Stimulated activated CD8-positive, alpha-beta memory T cell treated with anti-CD3 and anti-CD28 coated beads, Interleukin-12 subunit alpha, Interleukin-12 subunit beta, amount 100 ng/mL, for 24 hours (primary cell): ENCODE measurements around the gene GJB4.
"Not testable (repeated sequence)": the region's sequence is repeated elsewhere in the genome, so short reads cannot be mapped to it uniquely, and the experiment has no call there.

Source experiments
- DNase-seq: peaks from one replicate; pipeline ENCODE4 v3.0.0-alpha.2; 2020; ENCODE audit errors: extremely low read depth

GJB4 gene

DNA sequence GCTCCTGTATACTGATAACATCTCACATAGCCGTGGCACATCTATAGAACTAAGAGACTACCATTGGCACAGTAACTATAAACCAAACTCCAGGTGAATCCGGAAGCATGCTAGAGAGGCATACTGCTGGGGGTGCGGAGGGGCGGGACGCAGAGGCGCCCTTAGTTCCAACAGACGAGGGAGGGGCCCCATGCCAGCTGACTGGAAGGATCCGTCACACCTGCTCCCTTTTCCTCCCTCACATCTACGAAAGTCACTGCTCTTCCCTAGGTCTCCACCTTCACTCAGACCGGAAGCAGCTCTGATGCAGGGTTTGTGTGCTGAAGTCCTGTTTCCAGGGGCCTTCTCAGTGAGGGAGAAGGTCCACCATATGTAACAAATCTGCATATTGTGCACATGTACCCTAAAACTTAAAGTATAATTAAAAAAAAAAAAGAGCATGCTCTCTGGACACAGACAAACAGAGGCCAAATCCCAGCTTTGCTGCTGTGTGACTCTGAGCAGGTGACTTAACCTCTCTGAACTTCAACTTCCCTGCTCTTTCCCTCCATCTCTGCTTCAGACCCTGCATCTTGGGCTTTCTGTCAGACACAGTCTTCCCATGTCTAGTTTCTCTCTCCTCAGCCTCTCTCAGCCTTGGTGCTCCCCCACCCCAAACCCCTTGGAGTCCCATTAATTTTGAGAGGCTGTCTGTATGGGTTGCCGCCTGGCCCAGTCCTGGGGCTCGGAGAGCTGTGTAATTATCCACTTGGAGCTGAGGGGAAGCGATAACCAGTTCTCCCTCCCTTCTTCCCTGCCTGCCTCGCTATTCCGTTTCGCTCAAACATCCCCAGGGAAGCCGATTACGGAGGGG, 12.5 kb upstream of the GJB4 start:
- DNase-seq = no peak

- no peak for DNase-seq
These were observed 11.9 kb upstream of the GJB4 start for GRCh38 chr1:34747638-34747941.

GRCh38 chr1:34749992-34750391, 9.5 kb upstream of the GJB4 start:
- DNase-seq = no peak

DNA sequence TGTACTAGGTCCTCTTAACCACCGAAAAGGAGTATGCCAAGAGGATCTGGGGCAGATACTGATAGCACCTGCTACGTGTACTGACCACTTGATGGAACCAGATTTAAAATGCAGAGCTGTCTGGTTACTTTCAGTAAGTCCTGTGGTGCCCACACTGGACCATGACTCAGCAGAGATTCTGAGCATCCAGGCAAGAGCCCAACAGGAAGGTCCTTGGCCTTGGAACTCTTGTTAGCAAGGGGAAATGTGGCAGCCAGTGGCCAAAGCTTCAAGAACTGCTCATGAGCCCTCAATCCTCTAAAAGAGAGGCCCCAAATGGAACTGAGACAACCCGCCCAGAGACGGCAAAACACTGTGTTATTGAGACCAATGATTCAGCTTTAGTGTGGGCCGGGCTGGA, 8.9 kb upstream of the GJB4 start:
- no peak for DNase-seq

DNA sequence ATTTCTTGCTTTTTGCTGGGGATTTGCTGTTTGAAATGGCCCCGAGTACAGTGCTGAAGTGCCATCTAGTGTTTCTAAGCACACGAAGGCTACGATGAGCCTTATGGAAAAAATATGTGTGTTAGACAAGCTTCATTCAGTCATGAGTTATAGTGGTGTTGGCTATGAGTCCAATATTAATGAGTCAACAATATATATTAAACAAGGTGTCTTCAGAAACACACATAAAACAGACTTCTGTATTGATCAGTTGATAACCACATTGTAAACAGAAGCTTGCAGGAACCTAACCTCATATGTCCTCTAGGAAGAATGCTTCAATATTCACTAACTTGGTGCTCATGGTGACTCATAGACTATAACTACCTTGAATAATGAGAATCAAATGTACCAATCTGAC, 6.4 kb upstream of the GJB4 start:
- no peak for DNase-seq

DNA sequence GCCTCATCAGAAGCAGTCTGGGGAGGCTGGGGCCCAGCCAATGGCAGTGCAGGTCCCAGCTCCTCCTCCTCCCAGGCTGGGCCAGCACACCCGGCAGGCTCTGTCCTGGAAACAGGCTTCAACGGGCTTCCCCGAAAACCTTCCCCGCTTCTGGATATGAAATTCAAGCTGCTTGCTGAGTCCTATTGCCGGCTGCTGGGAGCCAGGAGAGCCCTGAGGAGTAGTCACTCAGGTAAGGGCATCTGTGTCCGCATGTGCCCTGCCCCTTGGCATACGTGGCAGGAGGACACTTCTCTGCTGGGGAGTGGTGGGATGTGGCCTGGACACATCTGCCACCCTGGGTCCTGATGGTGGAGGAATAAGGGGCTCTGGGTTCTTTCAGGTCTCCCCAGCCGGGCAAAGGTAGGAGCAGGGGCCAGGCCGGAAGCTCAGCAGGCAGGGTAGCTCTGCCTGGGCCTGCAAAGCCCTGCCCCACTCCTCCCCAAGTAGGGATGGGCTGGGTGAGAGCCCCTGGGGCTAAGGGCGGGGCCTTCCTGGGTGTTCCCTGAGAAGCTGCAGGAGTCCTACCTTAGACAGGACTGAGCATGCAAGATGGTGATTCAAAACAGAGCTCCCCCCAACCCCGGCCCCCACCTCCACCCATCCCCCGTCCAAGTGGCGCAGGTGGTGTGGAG, 4.4 kb upstream of the GJB4 start, which contains the start of gene GJB5:
GJB5 (plus strand) TSS at position 84 of the 674 bp plus-strand sequence. CDS start 2,284 bp downstream, outside the sequence.
- DNase-seq = no peak

DNA sequence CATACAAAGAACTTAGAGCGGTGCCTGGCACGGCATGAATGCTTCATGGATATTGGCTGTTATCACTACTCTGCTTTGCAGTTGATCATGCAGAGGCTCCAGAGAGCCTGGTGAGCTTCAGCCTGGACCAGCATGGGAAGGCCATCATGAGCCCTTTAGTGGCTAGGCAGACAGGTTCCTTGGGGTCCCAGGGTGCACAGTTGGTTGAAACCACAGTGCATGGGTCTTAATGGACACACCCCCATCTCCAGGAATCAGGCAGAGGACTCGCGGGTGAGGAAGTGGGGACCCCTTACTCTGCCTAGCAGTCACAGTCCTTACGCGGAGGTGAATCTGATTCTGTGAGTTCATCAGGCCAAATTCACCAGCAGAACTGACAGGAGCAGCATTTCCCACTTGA, 3.6 kb upstream of the GJB4 start:
- no peak for DNase-seq

DNA sequence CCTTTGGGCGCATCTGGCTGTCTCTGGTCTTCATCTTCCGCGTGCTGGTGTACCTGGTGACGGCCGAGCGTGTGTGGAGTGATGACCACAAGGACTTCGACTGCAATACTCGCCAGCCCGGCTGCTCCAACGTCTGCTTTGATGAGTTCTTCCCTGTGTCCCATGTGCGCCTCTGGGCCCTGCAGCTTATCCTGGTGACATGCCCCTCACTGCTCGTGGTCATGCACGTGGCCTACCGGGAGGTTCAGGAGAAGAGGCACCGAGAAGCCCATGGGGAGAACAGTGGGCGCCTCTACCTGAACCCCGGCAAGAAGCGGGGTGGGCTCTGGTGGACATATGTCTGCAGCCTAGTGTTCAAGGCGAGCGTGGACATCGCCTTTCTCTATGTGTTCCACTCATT, 2.2 kb upstream of the GJB4 start:
- no peak for DNase-seq

GRCh38 chr1:34758751-34759150, 789 bp upstream of the GJB4 start:
- DNase-seq = no peak

GRCh38 chr1:34761176-34761761, 1.7 kb downstream of the GJB4 start:
- no peak for DNase-seq

- DNase-seq = no peak
These were observed 2.3 kb downstream of the GJB4 start for GRCh38 chr1:34761776-34762307.

- DNase-seq = no peak
These were observed 3.1 kb downstream of the GJB4 start for GRCh38 chr1:34762474-34763141.

- DNase-seq = no peak
These were observed 3.7 kb downstream of the GJB4 start for GRCh38 chr1:34763142-34763781.

GRCh38 chr1:34768856-34769255, 9.3 kb downstream of the GJB4 start:
- DNase-seq = no peak

DNA sequence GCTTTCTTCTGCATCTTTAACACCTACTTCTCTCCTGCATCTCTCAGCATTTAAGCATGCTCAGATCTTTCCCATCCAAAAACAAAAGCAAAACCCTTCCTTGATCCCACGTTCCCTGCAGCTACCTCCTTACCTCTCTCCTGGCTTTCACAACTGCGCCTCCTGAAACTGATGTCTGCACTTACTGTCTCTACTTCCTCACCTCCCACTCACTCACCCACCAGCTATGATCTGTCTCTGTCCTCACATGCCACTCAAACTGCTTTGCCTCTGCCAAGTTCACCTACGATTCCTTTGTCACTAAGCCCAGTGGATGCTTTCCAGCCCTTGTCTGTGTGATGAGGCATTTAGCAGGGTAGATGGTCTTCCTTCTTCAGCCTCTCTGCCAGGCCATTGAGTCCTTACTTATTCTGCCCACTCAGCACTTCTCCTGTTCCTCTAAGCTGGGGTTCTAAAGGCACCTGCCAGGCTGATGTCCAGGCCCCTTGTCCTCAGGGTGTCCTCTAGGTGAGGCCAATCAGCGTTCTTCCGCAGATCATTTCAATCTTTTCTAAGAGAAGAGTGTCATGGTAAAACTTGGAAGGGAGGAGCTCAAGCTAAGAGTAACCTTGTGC, 11.5 kb downstream of the GJB4 start:
- DNase-seq = no peak

DNA sequence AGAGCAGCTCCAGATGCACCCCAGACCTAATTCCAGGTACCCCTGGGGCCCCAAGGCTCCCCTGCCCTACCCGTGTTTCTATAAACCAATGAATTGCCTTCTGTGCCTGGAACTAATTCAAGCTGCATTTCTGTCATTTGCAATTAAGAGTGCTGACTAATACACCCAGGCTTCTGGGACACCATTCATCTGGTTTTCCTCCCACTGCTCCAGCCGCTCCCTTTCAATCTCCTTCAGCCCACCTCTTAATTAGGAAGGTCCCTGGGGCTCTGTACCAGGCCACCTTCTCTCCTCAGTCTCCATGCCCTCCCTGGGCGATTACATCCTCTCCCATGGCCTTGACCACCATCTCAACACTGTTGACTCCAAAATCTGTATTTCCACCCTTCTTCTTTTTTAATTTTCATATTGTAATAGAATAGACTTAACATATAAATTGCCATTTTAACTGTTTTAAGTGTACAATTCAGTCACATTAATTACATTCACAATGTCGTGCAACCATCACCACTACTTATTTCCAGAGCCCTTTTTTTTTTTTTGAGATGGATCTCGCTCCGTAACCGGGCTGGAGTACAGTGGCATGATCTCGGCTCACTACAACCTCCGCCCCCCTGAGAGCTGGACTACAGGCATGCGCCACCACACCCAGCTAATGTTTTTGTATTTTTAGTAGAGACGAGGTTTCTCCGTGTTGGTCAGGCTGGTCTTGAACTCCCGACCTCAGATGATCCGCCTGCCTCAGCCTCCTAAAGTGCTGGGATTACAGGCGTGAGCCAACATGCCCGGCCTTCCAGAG, 12.2 kb downstream of the GJB4 start:
- DNase-seq = no peak

DNA sequence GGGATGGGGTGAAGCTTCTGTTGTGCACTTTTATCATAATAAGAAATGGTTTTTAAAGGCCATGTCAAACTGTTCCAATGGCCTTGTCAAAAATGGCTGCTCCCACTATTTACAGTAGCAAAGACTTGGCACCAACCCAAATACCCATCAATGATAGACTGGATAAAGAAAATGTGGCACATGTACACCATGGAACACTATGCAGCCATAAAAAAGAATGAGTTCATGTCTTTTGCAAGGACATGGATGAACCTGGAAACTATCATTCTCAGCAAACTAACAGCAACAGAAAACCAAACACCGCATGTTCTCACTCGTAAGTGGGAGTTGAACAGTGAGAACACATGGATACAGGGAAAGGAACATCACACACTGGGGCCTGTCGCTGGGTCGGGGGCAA, 13.6 kb downstream of the GJB4 start:
- DNase-seq = not testable (repeated sequence)

DNA sequence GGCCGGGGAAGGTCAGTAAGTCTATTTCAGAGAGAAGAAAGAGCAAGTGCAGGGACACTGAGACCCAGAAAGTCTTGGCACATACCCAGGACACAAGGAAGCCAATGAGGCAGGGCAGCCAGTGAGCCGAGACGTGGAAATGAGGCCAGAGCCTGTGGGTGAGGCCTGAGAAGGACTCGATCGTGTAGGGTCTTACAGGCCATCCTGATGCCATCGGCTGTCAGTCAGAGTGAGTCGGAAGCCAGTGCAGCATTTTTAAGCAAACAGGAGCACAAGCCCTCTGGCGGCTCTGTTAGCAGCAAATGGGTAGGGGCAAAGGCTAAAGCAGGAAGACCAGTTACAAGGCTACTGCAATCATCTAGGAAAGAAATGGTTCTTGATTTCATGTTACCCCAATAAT, 15.4 kb downstream of the GJB4 start:
- no peak for DNase-seq

DNA sequence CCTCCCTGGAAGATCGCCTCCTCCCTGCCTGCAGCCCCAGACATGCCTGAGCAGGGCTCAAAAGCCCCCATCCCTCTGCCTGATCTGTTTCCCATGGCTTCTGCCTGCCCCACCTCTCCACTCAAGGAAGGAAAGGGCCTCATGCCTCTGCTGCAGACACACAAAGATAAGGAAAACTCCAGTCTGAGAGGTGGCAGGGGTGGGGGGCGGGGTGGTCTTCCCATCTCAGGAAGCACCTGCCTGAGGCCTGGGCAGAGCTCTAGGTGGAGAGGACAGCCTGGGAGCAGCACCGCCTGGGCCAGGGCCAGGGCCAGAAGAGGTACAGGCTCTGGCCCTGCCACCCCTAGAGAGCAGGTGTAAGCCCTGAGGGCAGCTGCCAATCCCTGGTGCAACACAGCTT, 17.4 kb downstream of the GJB4 start:
- DNase-seq = no peak

- no peak for DNase-seq
These were observed 18.2 kb downstream of the GJB4 start for GRCh38 chr1:34777519-34778321.
